Testis (tissue), 5 donors: ENCODE results near the gene PRSS12. TPM values are rescaled to one million over a fixed set of nuclear protein-coding genes. Genes with fewer than 3 reads are reported as not detected.
A peak's percentile ranks its signal among the peaks of the same experiment; 100 is the strongest.
"Not testable (repeated sequence)": the region's sequence is repeated elsewhere in the genome, so short reads cannot be mapped to it uniquely, and the experiment has no call there.

Source experiments
- DNase-seq: peaks from one replicate; pipeline ENCODE4 v3.0.0-alpha.2; 2019
- H3K27ac ChIP-seq, 2 donors: fragments of 200-600 bp; sonication (generic); one replicate each; pipeline ENCODE4 v1.5.1; 2019
- H3K27me3 ChIP-seq: fragments of 200-600 bp; sonication (generic); one replicate; pipeline ENCODE4 v1.5.1; 2019
- H3K36me3 ChIP-seq: fragments of 200-600 bp; sonication (generic); one replicate; pipeline ENCODE4 v1.5.1; 2017; ENCODE audit warnings: low read depth; ENCODE audit errors: missing control alignments
- H3K4me1 ChIP-seq: fragments of 200-600 bp; sonication (generic); one replicate; pipeline ENCODE4 v1.5.1; 2019
- H3K4me3 ChIP-seq, 2 donors: fragments of 200-600 bp; sonication (generic); one replicate each; pipeline ENCODE4 v1.5.1; 2017 to 2019
- H3K9me3 ChIP-seq: fragments of 200-600 bp; sonication (generic); one replicate; pipeline ENCODE4 v1.5.1; 2017
- CTCF ChIP-seq, 3 experiments: fragments of 450-650 bp in 2 of 3; fragments of 200-600 bp in 1 of 3; sonication (generic) in 1 of 3; IDR thresholded peaks; one replicate each; pipeline ENCODE4 v1.5.1; 2016 to 2019; ENCODE audit warnings: antibody characterized with exemption in 3 of 3, mild to moderate bottlenecking in 2 of 3, moderate library complexity in 1 of 3
- POLR2A ChIP-seq: fragments of 450-650 bp; IDR thresholded peaks from one replicate; pipeline ENCODE4 v1.6.1; 2017; ENCODE audit warnings: antibody characterized with exemption, mild to moderate bottlenecking, moderate library complexity
- WGBS, 2 donors: methylation state at CpG; one replicate each; pipeline ENCODE4 v1.1.5; 2018; 5-methylcytosine and 5-hydroxymethylcytosine counted together
- intact Hi-C: fragments of 100-400 bp; cut with DNase I; formaldehyde crosslinking; loops from one replicate; pipeline ENCODE4 v1.15.1; 2023; ENCODE audit warnings: low total_unique reads
- long read RNA-seq, 2 donors: transcript quantifications; one replicate each; lab custom pipeline, GENCODE V29; 2026
- polyA plus RNA-seq: library from polyadenylated mRNA; stranded (reverse); fragments of 350-450 nt; fragmentation: Illumina TruSeq; extraction: RNeasy Lipid Tissue Mini Kit (QIAGEN cat#74804); gene quantifications from one replicate; pipeline ENCODE4 v1.2.3, GENCODE V29; 2014; ENCODE audit warnings: low read depth, low replicate concordance; ENCODE audit not compliant: insufficient read depth
- total RNA-seq, 2 donors: library from RNA; depleted of rRNA; stranded (reverse); fragments of >200 nt; gene quantifications; one replicate each; pipeline ENCODE4 v1.2.3, GENCODE V29; 2016

Gene PRSS12
- 10 to 100 TPM; 33.9 to 65.4 TPM for total RNA-seq
- polyA plus RNA-seq = 41.5 TPM
- long read RNA-seq, donor 1, full-length matches to known transcripts = 1 of 1 reads
- long read RNA-seq, donor 1, partial matches to known transcripts = 0 of 1 reads
- long read RNA-seq, donor 1, other reads (novel, unspliced or antisense) = 0 of 1 reads
- long read RNA-seq, donor 2, full-length matches to known transcripts = 1 of 1 reads
- long read RNA-seq, donor 2, partial matches to known transcripts = 0 of 1 reads
- long read RNA-seq, donor 2, other reads (novel, unspliced or antisense) = 0 of 1 reads

GRCh38 chr4:118352843-118353533 lies at the start of gene PRSS12:
Gene PRSS12, minus strand, starts transcription at chr4:118353003. Its CDS starts 283 bp downstream, at chr4:118352720.
- Histone ChIP-seq H3K4me3 (peak within 1 kb of the TSS; percentile 63 to 73), H3K27me3 (no peaks in the 10 kb centered on the region), H3K4me1 (peaks cover 4% of the 10 kb centered on the region), H3K9me3 (no peaks in the 10 kb centered on the region), H3K27ac (peak within 1 kb of the TSS; percentile 71 to 84), H3K36me3 (no peaks in the 10 kb centered on the region)
- intact Hi-C loops = no loop called here
- DNase-seq = peak; percentile 83
- WGBS, 2 donors = 0 to 1% methylated on average over 11 to 41 of the region's 59 CpGs
- TF ChIP-seq POLR2A (no peak), CTCF (IDR thresholded peaks at IDR 0.05) (peak; percentile 61 to 69 (median 61))

GRCh38 chr4:118400356-118400755 lies 47.6 kb upstream of the PRSS12 start:
- no peak for TF ChIP-seq POLR2A
- TF ChIP-seq CTCF (IDR thresholded peaks at IDR 0.05) = no peak
- H3K27ac ChIP-seq = no peak overlapping the region
- no peaks in the 10 kb centered on the region for H3K36me3 ChIP-seq
- peaks cover 24% of the 10 kb centered on the region for H3K4me1 ChIP-seq
- intact Hi-C loops = no loop called here
- no peak overlapping the region for H3K4me3 ChIP-seq
- H3K27me3 ChIP-seq = no peaks in the 10 kb centered on the region
- no peak for DNase-seq
- 61 to 72% methylated on average over 3 of the region's 3 CpGs for whole genome bisulfite sequencing, 2 donors
- no peaks in the 10 kb centered on the region for H3K9me3 ChIP-seq

GRCh38 chr4:118399883-118400282 lies 47.1 kb upstream of the PRSS12 start:
- H3K27ac ChIP-seq, H3K9me3 ChIP-seq, H3K36me3 ChIP-seq, DNase-seq, H3K4me3 ChIP-seq, H3K27me3 ChIP-seq, intact Hi-C loops: not testable (repeated sequence)
- peaks cover 24% of the 10 kb centered on the region for H3K4me1 ChIP-seq
- 45 to 60% methylated on average over 4 of the region's 4 CpGs for WGBS, 2 donors

- Histone ChIP-seq H3K4me1 (peaks cover 24% of the 10 kb centered on the region), H3K4me3 (no peak overlapping the region), H3K36me3 (no peaks in the 10 kb centered on the region), H3K27me3 (no peaks in the 10 kb centered on the region), H3K9me3 (no peaks in the 10 kb centered on the region), H3K27ac (peak overlapping the region; percentile 37 to 71)
- DNase-seq = no peak
- no peak for TF ChIP-seq POLR2A
- TF ChIP-seq CTCF (IDR thresholded peaks at IDR 0.05) = no peak
- WGBS, 2 donors = 77 to 81% methylated on average over 5 of the region's 5 CpGs
- intact Hi-C loops = no loop called here
Measured at GRCh38 chr4:118398226-118399090, 45.7 kb upstream of the PRSS12 start.

- no peak for DNase-seq
- WGBS, 2 donors = 36 to 48% methylated on average over 1 of the region's 1 CpG
- peak overlapping the region; percentile 37 to 71 for H3K27ac ChIP-seq
- H3K9me3 ChIP-seq = no peaks in the 10 kb centered on the region
- peaks cover 24% of the 10 kb centered on the region for H3K4me1 ChIP-seq
- no peak for TF ChIP-seq CTCF (IDR thresholded peaks at IDR 0.05)
- no peak for TF ChIP-seq POLR2A
- intact Hi-C loops = no loop called here
- no peaks in the 10 kb centered on the region for H3K27me3 ChIP-seq
- no peaks in the 10 kb centered on the region for H3K36me3 ChIP-seq
- H3K4me3 ChIP-seq = no peak overlapping the region
Measured at GRCh38 chr4:118397623-118397979, 44.8 kb upstream of the PRSS12 start.
